Stimulated activated CD4-positive, alpha-beta T cell treated with anti-CD3 and anti-CD28 coated beads, Interleukin-15, amount 100 ng/mL, for 48 hours (primary cell): ENCODE measurements around the gene PLAC1.

Experiments used
- DNase-seq, 2 donors: peaks; one replicate each; pipeline ENCODE4 v3.0.0-alpha.2; 2020; ENCODE audit warnings: low read depth in 2 of 2

PLAC1 gene, protein sequence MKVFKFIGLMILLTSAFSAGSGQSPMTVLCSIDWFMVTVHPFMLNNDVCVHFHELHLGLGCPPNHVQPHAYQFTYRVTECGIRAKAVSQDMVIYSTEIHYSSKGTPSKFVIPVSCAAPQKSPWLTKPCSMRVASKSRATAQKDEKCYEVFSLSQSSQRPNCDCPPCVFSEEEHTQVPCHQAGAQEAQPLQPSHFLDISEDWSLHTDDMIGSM

DNA sequence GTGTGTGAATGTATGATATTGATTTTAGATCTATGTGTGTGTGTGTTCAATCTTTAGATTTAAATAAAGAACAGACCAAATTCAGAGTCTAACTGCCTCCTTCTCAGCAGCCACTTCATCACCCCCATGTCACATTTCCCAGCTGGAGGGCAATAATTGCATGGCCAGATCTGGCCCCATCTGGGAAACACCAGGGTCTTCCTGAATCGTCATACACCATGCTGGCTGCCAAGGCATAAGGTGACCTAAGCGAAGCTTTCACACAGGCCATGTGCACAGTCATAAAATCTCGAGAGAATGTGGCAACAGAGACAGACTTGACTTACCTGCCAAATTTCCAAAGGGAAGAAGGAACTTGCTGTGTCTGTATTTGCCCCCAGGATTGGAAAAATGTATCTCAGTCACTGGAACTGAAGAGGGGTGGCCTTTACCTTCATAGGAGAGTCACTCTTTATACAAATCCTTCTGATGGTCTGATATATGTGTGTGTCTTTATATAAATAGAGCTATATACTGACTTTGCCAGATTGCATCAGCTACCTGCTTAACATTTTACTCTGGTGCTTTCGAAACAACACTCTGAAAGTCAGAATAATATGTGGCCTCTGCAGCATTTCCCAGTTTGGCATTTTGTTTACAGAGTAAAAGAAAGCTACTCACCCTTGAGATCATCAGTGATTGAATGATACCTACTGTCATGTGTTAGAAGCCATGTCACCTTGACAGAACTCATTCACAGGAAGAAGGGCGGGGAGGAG, at the start of gene PLAC1:
TSS of gene PLAC1 (minus strand) at position 470 of the 758 bp plus-strand sequence. CDS start 91,789 bp downstream, outside the sequence.
- DNase-seq = no peak

DNA sequence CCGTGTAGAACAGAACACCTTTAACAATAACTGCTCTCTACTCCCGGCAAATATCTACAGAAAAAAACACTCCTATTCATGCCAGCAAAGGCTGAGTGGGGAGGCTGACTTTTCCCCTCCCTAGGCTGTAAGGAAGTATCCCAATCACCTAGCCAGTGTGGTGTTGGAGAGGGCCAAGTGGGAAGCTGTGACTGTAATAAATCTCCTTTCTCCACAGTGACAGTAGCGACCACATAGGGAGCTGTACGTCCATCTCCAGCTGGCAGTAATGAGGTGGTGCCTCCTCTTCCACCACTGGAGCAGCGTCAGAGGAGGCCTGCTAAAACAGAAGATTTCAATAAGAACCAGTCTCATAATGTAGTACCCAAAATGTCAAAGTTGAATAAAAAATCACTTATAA, 47.9 kb upstream of the PLAC1 start:
- no peak for DNase-seq

DNA sequence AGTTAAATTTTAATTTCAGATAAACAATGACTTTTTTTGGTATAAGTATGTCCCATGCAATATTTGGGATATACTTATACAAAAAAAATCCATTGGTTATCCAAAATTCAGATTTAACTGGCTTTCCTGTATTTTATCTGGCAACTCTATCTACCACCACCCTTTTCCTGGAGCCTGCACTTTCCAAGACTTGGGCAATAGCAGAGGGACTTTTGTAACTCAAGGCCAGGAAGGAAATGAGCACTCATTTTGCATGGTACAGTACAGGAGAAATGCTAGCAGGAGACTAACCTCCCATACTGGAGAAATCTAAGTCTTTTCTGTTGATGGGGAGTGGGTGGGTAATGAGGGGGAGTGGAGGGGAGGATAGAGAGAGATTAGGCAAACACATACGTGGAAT, 37.7 kb upstream of the PLAC1 start:
- DNase-seq = no peak

DNA sequence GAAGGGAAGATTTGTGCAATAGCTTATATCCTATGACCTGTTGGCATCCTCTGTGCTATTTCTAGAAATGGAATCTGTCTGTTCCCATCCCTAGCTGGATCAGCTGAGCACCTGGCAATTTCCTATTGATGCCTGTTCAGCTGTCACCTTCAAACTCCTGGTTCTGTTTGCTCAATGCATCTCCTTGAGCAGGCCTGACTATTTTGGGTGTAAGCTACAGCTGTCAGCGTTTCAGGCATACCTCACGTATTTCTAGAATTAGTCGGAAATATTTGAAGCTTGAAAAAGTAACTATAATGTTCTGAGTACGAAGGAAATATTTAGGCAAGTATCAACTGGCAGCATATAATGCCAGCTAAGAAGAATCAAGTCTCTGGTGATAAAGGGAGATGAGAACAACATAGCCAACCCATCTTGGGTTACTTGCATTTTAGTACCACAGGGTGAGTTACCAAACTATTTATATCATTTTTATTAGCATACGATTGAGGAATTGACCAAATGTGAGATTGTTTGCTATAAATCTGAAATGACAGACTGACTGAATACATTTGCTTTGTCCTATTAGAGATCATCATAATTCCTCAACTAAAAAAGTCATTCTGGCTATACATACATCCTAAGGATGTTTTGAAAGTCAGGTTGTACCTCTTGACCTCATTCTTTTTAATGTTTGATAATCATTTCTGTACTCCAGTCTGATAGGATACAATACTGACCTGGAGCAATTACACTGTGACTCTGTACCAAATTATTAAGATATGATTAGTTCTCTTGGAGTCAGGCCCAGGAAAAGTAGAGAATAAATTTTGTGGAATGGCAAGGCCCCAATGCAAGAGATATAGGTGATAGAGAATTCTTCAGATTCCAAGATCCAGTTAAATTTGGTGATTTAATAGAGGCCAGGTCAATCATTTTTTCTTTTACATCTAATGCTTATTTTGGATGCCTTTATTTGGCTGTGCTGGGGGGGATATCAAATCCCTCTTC, 36.4 kb upstream of the PLAC1 start:
- no peak for DNase-seq

DNA sequence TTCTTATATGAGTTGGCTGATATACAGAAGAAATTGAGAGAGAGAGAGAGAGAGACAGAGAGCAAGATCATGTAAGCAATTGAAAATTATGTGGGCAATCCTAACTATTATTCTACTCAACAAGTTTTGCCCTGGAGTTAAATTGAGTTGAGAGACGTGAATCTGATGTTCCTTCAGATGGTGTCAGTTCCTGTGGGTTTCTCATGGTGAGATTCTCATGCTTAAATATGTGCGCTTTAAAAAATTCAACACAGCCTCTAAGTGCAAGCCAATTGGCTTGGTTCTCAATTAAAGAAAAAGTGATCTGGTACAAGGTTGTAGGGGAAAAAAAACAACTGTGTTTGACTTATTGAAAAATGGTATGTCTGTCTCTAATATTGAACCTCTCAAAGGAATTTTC, 35.4 kb upstream of the PLAC1 start:
- no peak for DNase-seq

DNA sequence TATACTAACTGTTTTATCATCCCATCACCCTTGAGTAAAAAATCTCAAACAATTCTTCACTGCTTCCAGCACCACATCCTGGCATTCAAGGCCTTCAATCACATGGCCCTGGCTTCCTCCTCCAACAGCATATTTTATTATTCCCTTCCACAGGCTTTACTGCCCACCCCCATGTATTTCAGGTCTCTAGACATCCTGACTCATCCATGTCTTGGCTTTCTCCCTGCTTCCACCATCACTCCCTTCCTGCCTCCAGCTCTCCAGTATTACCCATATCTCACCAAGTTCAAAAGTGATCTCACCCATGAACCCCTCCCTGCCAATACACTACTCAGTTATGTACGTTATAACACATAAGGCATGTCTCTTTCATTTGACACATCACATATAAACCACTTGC, 34.7 kb upstream of the PLAC1 start:
- no peak for DNase-seq

DNA sequence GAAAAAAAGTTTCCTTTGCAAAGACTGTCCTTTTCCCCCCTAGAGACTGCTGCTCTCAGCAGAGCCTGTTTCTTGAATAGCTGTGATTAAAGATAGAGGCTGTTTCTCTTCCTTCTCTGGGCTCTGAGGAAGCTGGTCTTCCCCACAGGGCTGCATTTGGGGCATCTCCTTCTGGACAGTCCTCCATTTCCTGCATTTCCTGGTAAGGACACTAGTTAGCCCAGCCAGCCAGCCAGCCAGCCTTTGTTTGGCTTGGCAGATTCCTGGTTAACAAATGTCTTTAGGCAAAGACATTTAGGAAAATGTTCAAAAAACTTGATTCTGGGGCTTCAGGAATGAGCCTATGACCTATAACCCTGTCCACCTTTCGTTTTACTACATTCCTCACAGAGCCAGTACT, 34.0 kb upstream of the PLAC1 start:
- no peak for DNase-seq

DNA sequence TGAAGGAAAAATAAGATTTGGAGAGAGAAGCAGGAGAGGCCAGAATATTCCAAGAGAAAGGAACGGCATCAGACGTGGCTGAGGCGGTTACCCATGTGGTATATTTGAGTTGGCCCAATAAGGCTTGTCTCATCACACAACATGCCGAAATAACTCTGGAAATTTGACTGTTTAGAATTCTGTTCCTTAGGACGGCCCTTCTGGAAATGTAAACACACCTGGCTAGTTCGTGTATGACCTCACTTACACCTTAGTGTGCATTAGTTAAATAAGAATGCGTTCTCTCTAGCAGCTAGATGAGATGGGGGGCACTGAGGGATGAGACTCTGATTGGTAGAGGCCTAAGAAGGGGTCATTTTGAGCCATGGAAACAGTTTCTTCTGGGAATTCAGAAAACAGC, 33.2 kb upstream of the PLAC1 start:
- DNase-seq = no peak

DNA sequence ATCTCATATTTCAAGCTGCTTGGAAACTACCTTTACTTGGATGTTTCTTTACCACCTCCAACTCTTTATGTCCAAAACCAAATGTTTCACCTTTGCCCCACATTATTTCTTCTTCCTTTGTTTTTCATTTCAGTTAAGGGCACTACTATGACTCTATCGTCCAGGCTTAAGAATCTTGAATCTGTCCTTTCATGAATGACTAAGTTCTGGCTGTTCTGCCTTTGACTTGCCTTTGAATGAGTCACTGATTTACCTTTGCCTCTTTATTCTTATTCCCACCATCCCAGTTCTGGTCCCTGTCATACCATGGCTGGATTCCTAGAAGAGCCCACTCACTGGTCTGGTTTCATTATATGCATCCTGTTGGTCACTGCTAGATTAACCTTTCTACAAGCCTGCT, 30.6 kb upstream of the PLAC1 start:
- no peak for DNase-seq

DNA sequence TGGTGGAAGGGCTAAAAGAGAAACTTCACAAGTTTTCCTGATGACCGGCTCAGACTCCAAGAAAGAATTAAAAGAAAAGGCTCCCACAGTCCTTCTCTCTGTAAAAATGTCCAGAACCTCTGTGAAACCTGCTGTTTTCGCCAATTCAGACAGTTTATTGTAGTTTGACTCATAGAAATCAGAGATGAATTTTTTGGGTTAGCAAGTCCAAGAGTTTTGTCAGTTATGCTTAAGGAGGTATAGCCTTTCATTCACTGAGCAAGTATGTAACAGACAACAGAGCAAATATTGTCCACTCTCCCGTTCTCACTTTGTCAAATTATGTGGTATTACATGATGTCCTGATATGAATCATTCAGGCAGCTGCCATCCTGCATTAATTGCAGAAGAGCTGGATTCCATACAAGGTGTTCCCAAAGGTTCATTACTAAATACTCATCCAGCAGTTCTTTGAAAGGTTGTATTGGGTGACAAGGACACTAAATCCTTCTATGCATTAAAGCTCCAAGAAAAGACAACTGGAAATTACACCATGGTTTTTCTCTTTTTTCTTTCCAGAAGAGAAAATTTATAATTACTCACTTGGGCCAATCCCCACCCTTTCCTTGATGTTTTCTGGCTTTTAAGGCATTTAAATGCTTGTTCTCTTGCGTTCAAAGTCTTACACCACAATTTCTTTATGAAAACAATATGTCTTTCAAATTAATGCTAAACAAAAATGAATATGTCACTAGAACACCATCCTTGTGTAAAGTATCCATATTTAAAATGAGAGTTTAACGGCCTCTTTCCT, 30.0 kb upstream of the PLAC1 start:
- DNase-seq = no peak

DNA sequence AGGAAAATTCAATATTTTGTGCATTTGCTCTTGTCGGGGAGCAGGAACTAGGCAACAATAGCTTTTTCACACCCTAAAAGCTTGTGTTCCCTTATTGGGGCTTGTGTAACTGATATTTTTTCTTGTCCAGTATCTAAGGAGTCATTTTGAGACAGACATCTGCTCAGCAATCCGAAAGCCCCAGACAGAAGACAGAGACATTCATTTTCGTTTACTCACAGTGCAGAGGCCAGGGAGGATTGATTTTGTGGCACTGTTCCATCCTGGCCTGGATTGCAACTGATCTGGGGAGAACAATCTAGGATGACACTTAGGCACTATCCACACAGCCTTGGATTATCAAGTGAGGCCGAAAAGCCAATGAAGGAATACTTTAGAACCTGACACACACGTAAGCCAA, 27.4 kb upstream of the PLAC1 start:
- DNase-seq = no peak

DNA sequence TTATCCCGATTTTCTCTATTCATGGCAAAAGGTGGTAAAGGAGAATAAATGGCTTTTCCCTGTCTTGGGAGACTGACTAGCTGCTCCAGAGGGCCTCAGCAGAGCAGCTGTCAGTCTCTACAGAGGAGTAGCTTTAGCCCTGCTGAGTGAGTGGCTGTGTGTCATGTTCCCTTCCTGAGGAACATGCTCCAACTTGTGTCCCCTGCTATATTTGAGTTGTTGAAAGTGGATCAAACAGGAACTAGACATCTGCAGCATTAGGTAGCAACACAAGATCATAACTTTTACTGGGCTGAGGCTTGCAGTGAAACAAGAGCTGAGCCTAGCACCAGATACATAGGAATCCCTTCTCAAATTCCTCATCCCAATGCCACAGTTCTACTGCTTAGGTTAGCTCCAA, 26.7 kb upstream of the PLAC1 start:
- no peak for DNase-seq

DNA sequence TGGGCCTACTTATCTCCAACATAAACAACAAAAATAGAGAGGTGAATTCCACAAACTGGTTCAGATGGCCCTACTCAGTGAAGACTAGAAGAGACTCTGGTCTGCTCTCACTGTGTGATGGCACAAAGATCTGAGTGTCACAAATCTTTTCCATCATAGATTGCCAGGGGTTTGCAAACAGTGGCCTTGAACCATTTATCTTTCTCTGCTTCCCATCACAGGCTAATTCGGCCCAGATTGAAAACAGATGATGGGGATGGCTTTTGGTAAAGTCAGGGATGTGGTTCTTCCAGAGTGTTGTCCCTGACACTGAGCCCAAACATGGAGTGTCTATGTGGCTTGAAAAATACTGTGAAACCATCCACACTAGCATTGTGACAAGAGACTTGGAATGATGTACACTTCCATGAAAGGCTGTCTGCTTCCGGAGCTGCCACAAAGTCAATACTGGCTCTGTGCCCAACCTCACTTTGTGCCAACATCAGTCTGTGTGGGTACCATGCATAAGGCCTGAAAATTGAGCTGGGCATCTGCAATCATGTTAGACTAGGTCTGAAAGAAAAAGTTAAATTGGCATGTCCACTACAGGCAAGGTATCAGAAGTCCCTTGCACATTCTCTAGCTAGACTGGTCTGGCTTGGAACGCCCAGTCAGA, 25.2 kb upstream of the PLAC1 start:
- DNase-seq = no peak

DNA sequence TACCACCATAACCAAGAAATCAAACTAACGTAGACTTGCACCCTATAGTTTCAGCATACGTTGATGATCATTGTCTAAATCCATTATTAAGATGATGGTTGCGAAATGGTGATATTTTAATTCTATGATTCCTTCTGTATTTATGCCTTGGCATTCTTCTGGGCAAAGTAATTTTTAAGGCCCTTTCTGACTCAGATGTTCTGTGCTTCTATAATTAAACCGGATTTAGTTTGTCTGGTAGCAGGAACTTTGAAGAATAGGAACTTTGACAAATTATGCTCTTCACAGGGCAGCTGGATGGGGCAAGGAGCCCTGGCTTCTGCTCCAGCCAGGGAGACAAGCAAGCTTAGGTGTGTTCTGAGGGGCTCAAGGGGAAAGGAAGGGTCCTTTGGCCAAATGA, 23.8 kb upstream of the PLAC1 start:
- DNase-seq = no peak

DNA sequence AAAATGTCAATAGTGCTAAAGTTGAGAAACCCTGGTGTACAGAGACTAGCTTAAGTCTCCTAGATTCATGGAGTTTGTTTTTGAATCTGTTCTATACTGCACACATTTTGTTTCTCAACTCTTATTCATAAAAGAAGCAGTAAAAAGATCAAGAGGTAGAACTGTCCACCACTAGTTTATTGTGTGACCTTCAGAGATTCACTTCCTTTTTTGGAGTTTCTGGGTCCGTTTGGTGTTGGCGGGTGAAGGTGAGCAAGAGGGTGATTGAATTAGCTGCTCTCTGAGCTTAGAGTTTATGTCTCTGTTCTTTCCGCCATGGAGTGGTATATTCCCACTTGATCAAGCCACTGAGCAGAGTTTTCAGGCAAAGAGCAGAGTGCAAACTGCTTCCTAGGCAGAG, 21.4 kb upstream of the PLAC1 start:
- no peak for DNase-seq

DNA sequence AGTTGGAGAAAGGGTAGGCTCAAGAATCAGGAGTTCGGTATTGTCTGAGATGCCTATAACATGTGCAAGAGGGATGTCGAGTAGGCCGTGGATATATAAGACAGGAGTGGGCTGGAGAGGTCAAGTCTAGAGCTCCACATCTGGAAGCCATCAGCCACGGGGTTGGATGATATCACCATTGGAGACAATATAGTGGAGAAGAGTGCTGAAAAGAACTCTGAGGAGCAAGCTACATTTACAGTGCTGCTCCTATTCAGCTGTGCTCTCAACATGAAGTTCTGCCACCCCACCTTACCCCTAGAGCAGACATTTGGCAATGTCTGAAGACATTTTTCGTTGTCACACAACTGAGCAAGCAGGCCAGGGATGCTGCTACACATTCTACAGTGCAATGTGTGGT, 20.9 kb upstream of the PLAC1 start:
- no peak for DNase-seq

DNA sequence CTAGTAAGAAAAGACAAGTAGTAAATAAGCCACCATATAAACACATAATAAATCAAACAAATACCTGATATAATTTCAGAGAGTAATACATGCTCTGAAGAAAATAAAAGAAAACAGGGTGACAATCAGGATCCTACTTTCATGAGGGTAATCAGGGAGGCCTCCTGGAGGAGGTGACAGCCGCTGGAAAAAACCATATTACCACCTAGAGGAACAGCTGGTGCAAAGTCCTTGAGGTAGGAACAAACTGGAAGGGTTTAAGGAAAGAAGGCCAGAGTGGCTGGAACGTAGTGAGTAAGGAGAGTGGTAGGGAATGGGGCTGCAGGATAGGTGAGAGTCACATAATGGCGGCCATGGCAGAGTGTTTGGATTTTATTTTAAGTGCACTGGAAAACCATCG, 19.1 kb upstream of the PLAC1 start:
- DNase-seq = no peak

DNA sequence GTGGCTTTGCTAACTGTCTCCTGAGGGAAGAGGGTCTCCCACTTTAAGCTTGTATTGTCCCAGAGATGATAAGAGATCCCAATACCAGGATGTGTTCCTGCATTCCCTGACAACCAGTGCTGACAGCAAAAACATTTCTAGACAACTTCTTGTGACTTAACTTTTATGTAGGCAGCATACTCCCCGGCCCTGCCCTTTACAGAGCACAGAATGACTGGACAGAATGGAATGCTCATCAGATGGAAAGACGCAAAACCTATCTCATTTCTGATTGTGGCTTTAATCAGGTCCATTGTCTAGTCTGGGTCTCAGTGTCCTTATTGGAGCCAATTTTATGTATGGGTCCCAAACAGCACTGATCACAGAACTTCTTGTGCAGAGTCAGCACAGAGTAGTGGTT, 18.2 kb upstream of the PLAC1 start:
- DNase-seq = no peak

DNA sequence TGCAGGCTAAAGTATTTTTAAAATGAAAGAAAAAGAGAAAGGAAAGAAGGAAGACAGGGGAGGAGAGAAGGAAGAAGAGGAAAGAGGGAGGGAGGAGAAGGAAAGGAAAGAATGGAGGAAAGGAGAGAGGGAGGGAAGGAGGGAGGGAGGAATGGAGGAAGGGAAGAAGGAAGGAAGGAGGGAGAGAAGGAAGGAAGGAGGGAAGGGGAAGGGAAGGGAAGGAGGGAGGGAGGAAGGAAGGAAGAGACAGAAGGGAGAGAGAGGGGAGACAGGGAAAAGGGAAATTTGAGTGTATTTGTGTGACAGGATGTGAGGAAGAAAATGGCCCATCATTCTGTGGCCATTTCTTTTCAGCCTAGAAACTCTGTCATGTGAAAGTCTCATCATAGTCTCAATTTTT, 14.9 kb upstream of the PLAC1 start:
- no peak for DNase-seq

DNA sequence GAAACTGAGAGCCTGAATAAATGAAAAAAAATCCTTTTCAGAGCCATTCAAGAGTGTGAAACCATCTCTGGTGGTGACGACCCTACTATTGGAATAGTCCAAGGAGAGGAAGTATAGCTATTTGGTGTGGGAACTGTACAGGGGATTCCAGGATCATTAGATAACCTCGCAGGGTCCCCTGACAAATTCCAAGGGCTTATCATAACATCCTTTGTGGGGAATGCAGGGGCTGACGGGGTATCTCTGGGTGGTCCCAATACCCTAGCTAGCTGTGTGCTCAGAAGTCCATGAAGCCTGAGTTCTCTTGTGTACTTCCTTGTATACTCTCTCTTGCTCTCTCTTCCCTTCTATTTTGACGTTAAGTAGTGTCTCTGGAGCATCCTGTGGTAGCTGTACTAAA, 13.8 kb upstream of the PLAC1 start:
- no peak for DNase-seq

DNA sequence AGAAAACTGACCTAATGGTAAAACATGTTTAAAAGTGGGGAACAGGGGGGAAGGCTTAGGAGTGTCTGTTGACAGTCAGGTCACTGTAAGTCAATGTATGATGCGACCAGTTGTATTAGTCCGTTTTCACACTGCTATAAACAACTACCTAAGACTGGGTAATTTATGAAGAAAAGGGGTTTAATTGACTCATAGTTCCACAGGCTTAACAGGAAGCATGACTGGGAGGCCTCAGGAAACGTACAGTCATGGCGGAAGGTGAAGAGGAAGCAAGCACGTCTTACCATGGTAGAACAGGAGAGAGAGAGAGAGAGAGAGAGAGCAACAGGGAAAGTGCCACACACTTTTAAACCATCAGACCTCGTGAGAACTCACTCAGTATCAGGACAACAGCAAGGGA, 13.0 kb upstream of the PLAC1 start:
- no peak for DNase-seq
